Hepatocyte (in vitro differentiated cells): ENCODE results near the gene TMEM87B.

Experiments
- EZH2 ChIP-seq: fragments of 200-600 bp; sonication (generic); IDR thresholded peaks from 2 replicates; pipeline ENCODE4 v1.6.1; 2016; ENCODE audit warnings: antibody characterized with exemption, mild to moderate bottlenecking, borderline replicate concordance
- EZH2phosphoT487 ChIP-seq: fragments of 200-600 bp; sonication (generic); IDR thresholded peaks from one replicate; pipeline ENCODE4 v1.6.1; 2018; ENCODE audit warnings: antibody characterized with exemption, mild to moderate bottlenecking, low read depth, moderate library complexity; ENCODE audit not compliant: unreplicated experiment, severe bottlenecking
- TF ChIP-seq, protein P1 (sequence below): fragments of 200-600 bp; sonication (generic); IDR thresholded peaks from 2 replicates; pipeline ENCODE4 v1.5.1; 2016; ENCODE audit warnings: antibody characterized with exemption, mild to moderate bottlenecking; ENCODE audit not compliant: poor library complexity

DNA sequence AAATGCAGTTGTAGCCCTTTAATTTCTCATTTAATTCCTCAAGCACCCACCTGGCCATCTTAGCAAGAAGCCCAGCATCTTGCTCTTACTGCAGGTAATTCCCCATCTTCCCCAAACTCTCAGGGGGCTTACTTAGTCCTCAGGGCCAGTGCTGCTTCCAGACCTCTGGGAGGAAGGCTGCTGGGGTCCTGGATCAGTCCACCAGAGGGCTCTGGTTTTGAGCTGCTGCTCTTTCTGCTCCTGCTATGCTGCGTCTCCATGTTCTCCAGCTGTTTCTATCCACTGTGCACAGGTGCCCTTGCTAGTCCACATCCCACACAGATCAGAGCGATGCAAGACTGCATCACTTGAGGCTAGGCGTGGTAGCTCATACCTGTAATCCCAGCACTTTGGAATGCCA is 34.5 kb upstream of the TMEM87B start:
- TF ChIP-seq, protein P1, sequence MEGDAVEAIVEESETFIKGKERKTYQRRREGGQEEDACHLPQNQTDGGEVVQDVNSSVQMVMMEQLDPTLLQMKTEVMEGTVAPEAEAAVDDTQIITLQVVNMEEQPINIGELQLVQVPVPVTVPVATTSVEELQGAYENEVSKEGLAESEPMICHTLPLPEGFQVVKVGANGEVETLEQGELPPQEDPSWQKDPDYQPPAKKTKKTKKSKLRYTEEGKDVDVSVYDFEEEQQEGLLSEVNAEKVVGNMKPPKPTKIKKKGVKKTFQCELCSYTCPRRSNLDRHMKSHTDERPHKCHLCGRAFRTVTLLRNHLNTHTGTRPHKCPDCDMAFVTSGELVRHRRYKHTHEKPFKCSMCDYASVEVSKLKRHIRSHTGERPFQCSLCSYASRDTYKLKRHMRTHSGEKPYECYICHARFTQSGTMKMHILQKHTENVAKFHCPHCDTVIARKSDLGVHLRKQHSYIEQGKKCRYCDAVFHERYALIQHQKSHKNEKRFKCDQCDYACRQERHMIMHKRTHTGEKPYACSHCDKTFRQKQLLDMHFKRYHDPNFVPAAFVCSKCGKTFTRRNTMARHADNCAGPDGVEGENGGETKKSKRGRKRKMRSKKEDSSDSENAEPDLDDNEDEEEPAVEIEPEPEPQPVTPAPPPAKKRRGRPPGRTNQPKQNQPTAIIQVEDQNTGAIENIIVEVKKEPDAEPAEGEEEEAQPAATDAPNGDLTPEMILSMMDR = no peak
- TF ChIP-seq EZH2 (no peak), EZH2phosphoT487 (no peak)
